Measurements from ENCODE around the gene FUCA1. TPM values are rescaled to one million over a fixed set of nuclear protein-coding genes. Genes with fewer than 3 reads are reported as not detected.

The FUCA1 gene
- total RNA-seq, 2 experiments from 2014 or later, result 3.6 to 4.1 TPM

- Histone ChIP-seq H3K27ac (ENCODE audit: low read depth in 1 of 2, low read length in 2 of 2) (no peak overlapping the region), H3K9me3 (ENCODE audit: control insufficient read depth in 1 of 2, insufficient read depth in 1 of 2, low read length in 2 of 2) (no peaks in the 10 kb centered on the region), H3K36me3 (ENCODE audit: insufficient read depth, low read length) (peaks cover 15% of the 10 kb centered on the region), H3K4me1 (ENCODE audit: insufficient read depth, low read length) (peaks cover 16% of the 10 kb centered on the region), H3K27me3 (ENCODE audit: control insufficient read depth in 1 of 2, insufficient read depth in 2 of 2, low read length in 2 of 2) (no peaks in the 10 kb centered on the region), H3K4me3 (ENCODE audit: low read length) (no peak overlapping the region)
- no peak for TF ChIP-seq CTCF (IDR thresholded peaks at IDR 0.05)
- no peaks in the 10 kb centered on the region for H3K27me3 Mint-ChIP-seq
- DNase-seq (no peak), ATAC-seq (ENCODE audit: poor library complexity) (no peak)
- H3K4me1 Mint-ChIP-seq (ENCODE audit: low read depth), result peaks cover 14% of the 10 kb centered on the region
- intact Hi-C loops (cut with DNase I, micrococcal nuclease), result loop anchor here in 1 of 2 experiments (10.0 kb wide), 2 partner anchors 147 to 443 kb away; partner anchors contain the start of genes PNRC2 and ZNF436
- ChIA-PET POLR2A (no interaction called here), CTCF (interaction anchor here (0.8 kb wide), 1 partner anchor 35 kb away, joined by 3 read pairs; no protein-coding TSS in a partner anchor)
- H3K4me3 Mint-ChIP-seq, result no peak overlapping the region
- peaks cover 43% of the 10 kb centered on the region for H3K36me3 Mint-ChIP-seq (ENCODE audit: low read depth)
- H3K9me3 Mint-ChIP-seq, result no peaks in the 10 kb centered on the region
- no peak overlapping the region for H3K27ac Mint-ChIP-seq
Measured at GRCh38 chr1:23807453-23807852, 60.6 kb downstream of the FUCA1 start.

GRCh38 chr1:23806280-23806679 lies 61.8 kb downstream of the FUCA1 start:
- ATAC-seq (ENCODE audit: poor library complexity), result no peak
- Histone ChIP-seq H3K4me3 (ENCODE audit: low read length) (no peak overlapping the region), H3K27ac (ENCODE audit: low read depth in 1 of 2, low read length in 2 of 2) (no peak overlapping the region), H3K36me3 (ENCODE audit: insufficient read depth, low read length) (peaks cover 10% of the 10 kb centered on the region), H3K27me3 (ENCODE audit: control insufficient read depth in 1 of 2, insufficient read depth in 2 of 2, low read length in 2 of 2) (no peaks in the 10 kb centered on the region), H3K9me3 (ENCODE audit: control insufficient read depth in 1 of 2, insufficient read depth in 1 of 2, low read length in 2 of 2) (no peaks in the 10 kb centered on the region), H3K4me1 (ENCODE audit: insufficient read depth, low read length) (peaks cover 24% of the 10 kb centered on the region)
- ChIA-PET CTCF (no interaction called here), POLR2A (interaction anchor here (0.6 kb wide), 1 partner anchor 731 kb away, joined by 3 read pairs; no protein-coding TSS in a partner anchor)
- intact Hi-C loops (cut with DNase I, micrococcal nuclease), result loop anchor here in 1 of 2 experiments (10.0 kb wide), 2 partner anchors 149 to 441 kb away; partner anchors contain the start of genes PNRC2 and ZNF436
- Mint-ChIP-seq H3K4me1 (ENCODE audit: low read depth) (peaks cover 16% of the 10 kb centered on the region), H3K36me3 (ENCODE audit: low read depth) (peaks cover 32% of the 10 kb centered on the region), H3K27ac (no peak overlapping the region), H3K27me3 (no peaks in the 10 kb centered on the region), H3K4me3 (no peak overlapping the region), H3K9me3 (no peaks in the 10 kb centered on the region)
- TF ChIP-seq CTCF (IDR thresholded peaks at IDR 0.05), result no peak
- no peak for DNase-seq

GRCh38 chr1:23805025-23805424 lies 63.1 kb downstream of the FUCA1 start:
- H3K27ac Mint-ChIP-seq, result no peak overlapping the region
- POLR2A ChIA-PET, result no interaction called here
- intact Hi-C loops (cut with DNase I, micrococcal nuclease), result loop anchor here in 1 of 2 experiments (10.0 kb wide), 2 partner anchors 150 to 440 kb away; partner anchors contain the start of genes PNRC2 and ZNF436
- Histone ChIP-seq H3K4me1 (ENCODE audit: insufficient read depth, low read length) (peaks cover 19% of the 10 kb centered on the region), H3K27me3 (ENCODE audit: control insufficient read depth in 1 of 2, insufficient read depth in 2 of 2, low read length in 2 of 2) (no peaks in the 10 kb centered on the region), H3K27ac (ENCODE audit: low read depth in 1 of 2, low read length in 2 of 2) (no peak overlapping the region), H3K9me3 (ENCODE audit: control insufficient read depth in 1 of 2, insufficient read depth in 1 of 2, low read length in 2 of 2) (no peaks in the 10 kb centered on the region), H3K4me3 (ENCODE audit: low read length) (no peak overlapping the region), H3K36me3 (ENCODE audit: insufficient read depth, low read length) (peaks cover 7% of the 10 kb centered on the region)
- H3K4me3 Mint-ChIP-seq, result no peak overlapping the region
- no peaks in the 10 kb centered on the region for H3K27me3 Mint-ChIP-seq
- TF ChIP-seq CTCF (IDR thresholded peaks at IDR 0.05), result no peak
- peaks cover 28% of the 10 kb centered on the region for H3K36me3 Mint-ChIP-seq (ENCODE audit: low read depth)
- H3K9me3 Mint-ChIP-seq, result no peaks in the 10 kb centered on the region
- H3K4me1 Mint-ChIP-seq (ENCODE audit: low read depth), result peaks cover 16% of the 10 kb centered on the region
- DNase-seq (no peak), ATAC-seq (ENCODE audit: poor library complexity) (no peak)
- CTCF ChIA-PET, result no interaction called here

All from CD4-positive, alpha-beta T cell (primary cell).